Esophagus muscularis mucosa (tissue), 4 donors: ENCODE measurements around the gene KCNAB1. TPM values are rescaled to one million over a fixed set of nuclear protein-coding genes. Genes with fewer than 3 reads are reported as not detected.

Experiments
- DNase-seq: peaks from one replicate; pipeline ENCODE4 v3.0.0-alpha.2; 2017; ENCODE audit errors: extremely low spot score
- H3K27ac ChIP-seq, 4 donors: fragments of 200-600 bp; sonication (generic); replicated peaks in 1 of 4; 1 replicate in 3 of 4; 2 replicates in 1 of 4; pipeline ENCODE4 v1.5.1; 2016 to 2019; ENCODE audit warnings: mild to moderate bottlenecking in 1 of 4
- H3K27me3 ChIP-seq, 4 donors: fragments of 200-600 bp; sonication (generic); one replicate each; pipeline versions ENCODE4 v1.5.1 to v1.6.0; 2016 to 2019
- H3K36me3 ChIP-seq, 4 donors: fragments of 200-600 bp; sonication (generic); one replicate each; pipeline ENCODE4 v1.5.1; 2016 to 2019
- H3K4me1 ChIP-seq, 4 donors: fragments of 200-600 bp; sonication (generic); one replicate each; pipeline ENCODE4 v1.5.1; 2016 to 2019
- H3K4me3 ChIP-seq, 4 donors: fragments of 200-600 bp; sonication (generic); 1 replicate in 2 of 4; 2 replicates in 2 of 4; pipeline ENCODE4 v1.5.1; 2016 to 2019; ENCODE audit warnings: mild to moderate bottlenecking in 4 of 4, moderate library complexity in 1 of 4
- H3K9me3 ChIP-seq, 4 donors: fragments of 200-600 bp; sonication (generic); 1 replicate in 3 of 4; 2 replicates in 1 of 4; pipeline ENCODE4 v1.5.1; 2016 to 2019
- EP300 ChIP-seq: sonication (generic); formaldehyde crosslinking; IDR thresholded peaks from one replicate; pipeline ENCODE4 v1.6.1; 2017; ENCODE audit warnings: antibody characterized with exemption
- POLR2A ChIP-seq: fragments of 450-650 bp; IDR thresholded peaks from one replicate; pipeline ENCODE4 v1.6.1; 2017; ENCODE audit warnings: antibody characterized with exemption, moderate library complexity, mild to moderate bottlenecking, low read depth
- POLR2AphosphoS5 ChIP-seq, 2 donors: sonication (generic); formaldehyde crosslinking; IDR thresholded peaks; one replicate each; pipeline ENCODE4 v1.6.1; 2017; ENCODE audit warnings: antibody characterized with exemption in 2 of 2
- WGBS: methylation state at CpG from one replicate; pipeline ENCODE4 v1.1.5; 2018; 5-methylcytosine and 5-hydroxymethylcytosine counted together
- intact Hi-C: fragments of 100-400 bp; cut with DNase I; formaldehyde crosslinking; loops from one replicate; pipeline ENCODE4 v1.15.1; 2023
- total RNA-seq, 4 donors: library from RNA; depleted of rRNA; stranded (reverse); fragments of >200 nt; gene quantifications; one replicate each; pipeline versions ENCODE4 v1.1.0 to v1.2.1, GENCODE V29; 2016
- TF ChIP-seq, protein P1 (sequence below), 3 experiments: fragments of 200-600 bp in 2 of 3; fragments of 450-650 bp in 1 of 3; sonication (generic) in 2 of 3; IDR thresholded peaks; one replicate each; pipeline ENCODE4 v1.5.1; 2017 to 2019; ENCODE audit warnings: antibody characterized with exemption in 3 of 3, mild to moderate bottlenecking in 2 of 3, moderate library complexity in 1 of 3

The KCNAB1 gene
- total RNA-seq, 4 donors from 2014 or later, result 0.83 to 5.9 (median 2.3) TPM

DNA sequence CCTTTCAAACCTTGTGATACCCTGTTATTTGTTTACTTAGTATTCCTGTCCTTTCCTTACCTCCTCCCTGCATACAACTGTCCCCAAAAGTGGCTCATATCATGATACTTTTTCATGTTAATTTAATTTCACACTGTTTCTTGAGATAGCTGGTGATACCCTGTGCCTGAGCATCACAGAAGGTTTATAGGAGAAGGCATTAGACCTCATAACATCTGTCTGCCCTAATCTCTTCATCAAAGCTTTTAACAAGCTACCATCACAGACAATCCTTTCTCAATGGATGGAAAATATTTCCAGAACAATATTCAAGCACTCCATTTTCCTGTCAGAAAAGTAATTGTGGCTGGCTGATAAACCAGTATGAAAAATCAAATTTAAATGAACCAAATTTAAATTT, 353.0 kb downstream of the KCNAB1 start:
- Histone ChIP-seq H3K36me3 (no peaks in the 10 kb centered on the region), H3K4me3 (no peak overlapping the region), H3K9me3 (no peaks in the 10 kb centered on the region), H3K27me3 (no peaks in the 10 kb centered on the region), H3K27ac (no peak overlapping the region), H3K4me1 (peaks cover 0 to 42% (median 33%) of the 10 kb centered on the region in 4 donors)
- intact Hi-C loops, result no loop called here
- TF ChIP-seq POLR2AphosphoS5 (IDR thresholded peaks at IDR 0.05) (no peak), EP300 (no peak), POLR2A (no peak)
- TF ChIP-seq, protein P1, sequence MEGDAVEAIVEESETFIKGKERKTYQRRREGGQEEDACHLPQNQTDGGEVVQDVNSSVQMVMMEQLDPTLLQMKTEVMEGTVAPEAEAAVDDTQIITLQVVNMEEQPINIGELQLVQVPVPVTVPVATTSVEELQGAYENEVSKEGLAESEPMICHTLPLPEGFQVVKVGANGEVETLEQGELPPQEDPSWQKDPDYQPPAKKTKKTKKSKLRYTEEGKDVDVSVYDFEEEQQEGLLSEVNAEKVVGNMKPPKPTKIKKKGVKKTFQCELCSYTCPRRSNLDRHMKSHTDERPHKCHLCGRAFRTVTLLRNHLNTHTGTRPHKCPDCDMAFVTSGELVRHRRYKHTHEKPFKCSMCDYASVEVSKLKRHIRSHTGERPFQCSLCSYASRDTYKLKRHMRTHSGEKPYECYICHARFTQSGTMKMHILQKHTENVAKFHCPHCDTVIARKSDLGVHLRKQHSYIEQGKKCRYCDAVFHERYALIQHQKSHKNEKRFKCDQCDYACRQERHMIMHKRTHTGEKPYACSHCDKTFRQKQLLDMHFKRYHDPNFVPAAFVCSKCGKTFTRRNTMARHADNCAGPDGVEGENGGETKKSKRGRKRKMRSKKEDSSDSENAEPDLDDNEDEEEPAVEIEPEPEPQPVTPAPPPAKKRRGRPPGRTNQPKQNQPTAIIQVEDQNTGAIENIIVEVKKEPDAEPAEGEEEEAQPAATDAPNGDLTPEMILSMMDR (IDR thresholded peaks at IDR 0.05), result no peak
- DNase-seq, result no peak

DNA sequence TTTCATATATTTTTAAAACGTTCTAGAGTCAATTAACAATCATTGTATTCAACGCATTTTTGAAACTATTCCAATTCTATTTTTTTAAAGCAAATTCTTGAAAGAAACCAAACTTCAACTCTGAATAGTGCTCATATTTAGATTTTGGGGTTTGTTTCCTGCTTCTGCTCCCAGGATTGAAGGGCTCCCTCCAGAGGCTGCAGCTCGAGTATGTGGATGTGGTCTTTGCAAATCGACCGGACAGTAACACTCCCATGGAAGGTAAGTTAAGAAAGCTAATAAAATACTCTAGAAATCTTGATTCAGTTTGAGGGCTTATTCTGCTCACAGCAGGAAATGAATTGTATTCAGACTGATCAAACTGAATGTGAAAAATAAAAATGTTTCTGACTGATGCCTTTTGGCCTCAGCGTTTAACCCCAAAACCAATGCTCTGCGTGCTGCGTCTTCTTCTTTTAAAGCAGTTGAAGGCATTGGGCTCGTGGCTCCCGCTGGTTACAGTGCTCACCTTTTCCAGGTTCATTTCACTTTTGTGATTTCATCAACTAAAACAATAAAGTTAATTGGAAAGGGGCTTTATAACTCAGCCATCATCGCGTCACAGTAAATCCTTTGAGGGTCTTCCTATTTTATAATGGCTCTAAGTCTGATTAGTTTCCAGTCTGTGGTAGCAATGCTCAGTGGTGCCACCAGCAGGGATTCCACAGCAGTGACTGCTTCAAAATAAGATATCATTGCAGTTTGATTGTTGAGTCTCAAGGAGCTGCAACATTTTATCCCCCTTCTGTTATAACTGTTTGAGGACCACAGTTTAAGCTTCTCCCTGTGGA, 354.4 kb downstream of the KCNAB1 start:
- Histone ChIP-seq H3K4me3 (no peak overlapping the region), H3K9me3 (no peaks in the 10 kb centered on the region), H3K4me1 (peaks cover 0 to 30% (median 28%) of the 10 kb centered on the region in 4 donors), H3K36me3 (no peaks in the 10 kb centered on the region), H3K27me3 (no peaks in the 10 kb centered on the region), H3K27ac (no peak overlapping the region)
- 72% methylated on average over 12 of the region's 12 CpGs for WGBS
- intact Hi-C loops, result no loop called here
- DNase-seq, result no peak
- TF ChIP-seq POLR2AphosphoS5 (IDR thresholded peaks at IDR 0.05) (no peak), POLR2A (no peak)
- TF ChIP-seq, protein P1 (IDR thresholded peaks at IDR 0.05), result peak in 2 of 3 experiments; percentile 14 to 35

DNA sequence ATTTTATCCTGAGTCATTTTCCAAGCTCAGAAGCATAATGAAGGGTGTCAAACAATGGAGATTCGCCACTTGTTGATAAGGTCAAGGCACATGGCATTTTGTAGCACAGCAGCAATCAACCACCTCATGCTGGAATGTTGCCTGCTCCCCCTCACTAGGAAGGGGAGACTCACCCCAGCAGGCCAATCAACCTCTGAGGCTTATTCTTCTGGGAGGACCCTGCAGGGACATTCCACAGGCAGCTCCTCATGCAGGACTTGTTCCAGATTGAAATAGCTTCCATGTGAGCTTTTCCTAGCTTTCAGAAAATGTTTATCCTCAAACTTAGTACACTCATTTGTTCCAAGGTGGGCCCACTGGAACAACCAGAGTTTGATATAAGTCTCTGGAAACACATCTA, 356.9 kb downstream of the KCNAB1 start:
- Histone ChIP-seq H3K4me3 (no peak overlapping the region), H3K27ac (no peak overlapping the region), H3K4me1 (peaks cover 0 to 21% (median 9%) of the 10 kb centered on the region in 4 donors), H3K27me3 (no peaks in the 10 kb centered on the region), H3K9me3 (no peaks in the 10 kb centered on the region), H3K36me3 (no peaks in the 10 kb centered on the region)
- 78% methylated on average over 1 of the region's 1 CpG for WGBS
- no peak for DNase-seq
- TF ChIP-seq POLR2AphosphoS5 (IDR thresholded peaks at IDR 0.05), result peak in 1 of 2 donors; percentile 10
- TF ChIP-seq POLR2A, result no peak
- TF ChIP-seq, protein P1 (IDR thresholded peaks at IDR 0.05), result no peak
- TF ChIP-seq EP300, result no peak
- intact Hi-C loops, result no loop called here

DNA sequence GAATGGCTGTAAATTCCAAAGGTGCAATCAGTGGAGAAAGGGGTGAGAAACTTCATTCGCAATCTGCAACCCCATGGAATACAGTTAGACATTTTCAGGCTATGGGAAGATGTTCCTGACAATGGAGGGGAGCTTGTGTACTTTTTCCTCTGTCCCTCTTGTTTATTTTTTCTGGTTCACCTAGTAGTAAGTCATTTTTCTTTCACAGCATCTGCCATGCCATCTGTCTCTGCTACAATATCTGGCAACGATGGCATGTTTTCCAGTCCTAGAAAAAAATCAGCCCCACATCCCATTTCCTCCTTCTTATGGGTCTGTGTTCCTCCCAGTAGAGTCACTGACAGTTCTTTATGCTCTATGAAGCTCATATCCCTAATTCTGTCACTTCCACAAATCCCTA, 358.5 kb downstream of the KCNAB1 start:
- Histone ChIP-seq H3K4me1 (peaks cover 0 to 26% (median 17%) of the 10 kb centered on the region in 4 donors), H3K9me3 (no peaks in the 10 kb centered on the region), H3K4me3 (no peak overlapping the region), H3K27me3 (no peaks in the 10 kb centered on the region), H3K36me3 (no peaks in the 10 kb centered on the region), H3K27ac (no peak overlapping the region)
- DNase-seq, result no peak
- no peak for TF ChIP-seq EP300
- TF ChIP-seq POLR2AphosphoS5 (IDR thresholded peaks at IDR 0.05), result no peak
- no peak for TF ChIP-seq POLR2A
- TF ChIP-seq, protein P1 (IDR thresholded peaks at IDR 0.05), result no peak
- WGBS, result 81% methylated on average over 2 of the region's 2 CpGs
- intact Hi-C loops, result no loop called here

DNA sequence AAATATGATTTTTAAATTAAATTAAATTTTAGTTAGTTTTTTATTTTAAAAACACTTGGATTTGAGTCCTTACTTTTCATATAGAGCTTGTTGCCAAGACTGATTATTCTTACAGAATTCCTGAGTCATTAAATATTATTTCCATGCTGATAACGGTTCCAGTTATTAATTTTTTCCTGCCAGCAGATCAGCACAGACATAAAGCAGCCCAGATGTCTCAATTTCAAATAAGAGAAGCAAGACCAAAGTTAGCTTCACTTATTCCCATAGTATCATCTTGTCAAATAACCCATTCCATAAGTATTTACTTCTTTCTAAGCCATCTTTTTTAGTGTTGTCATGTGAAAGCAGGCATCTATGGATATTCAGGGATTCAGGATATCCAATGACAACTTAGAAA, 359.2 kb downstream of the KCNAB1 start:
- peaks cover 4 to 33% (median 25%) of the 10 kb centered on the region in 4 donors for H3K4me1 ChIP-seq
- H3K27me3 ChIP-seq, result no peaks in the 10 kb centered on the region
- no peak overlapping the region for H3K27ac ChIP-seq
- WGBS, result 49% methylated on average over 1 of the region's 1 CpG
- TF ChIP-seq EP300 (no peak), POLR2AphosphoS5 (IDR thresholded peaks at IDR 0.05) (no peak)
- H3K36me3 ChIP-seq, result no peaks in the 10 kb centered on the region
- H3K4me3 ChIP-seq, result no peak overlapping the region
- no peak for DNase-seq
- H3K9me3 ChIP-seq, result no peaks in the 10 kb centered on the region
- intact Hi-C loops, result no loop called here
